CD4-positive, alpha-beta T cell (primary cell): ENCODE results near the gene TMOD1. TPM values are rescaled to one million over a fixed set of nuclear protein-coding genes. Genes with fewer than 3 reads are reported as not detected.

Source experiments
- ATAC-seq: fragments of 200-7000 bp; cut with Tn5 transposase; one replicate; pipeline ENCODE4 v1.10.0; 2022; ENCODE audit warnings: mild to moderate bottlenecking; ENCODE audit not compliant: poor library complexity
- CTCF ChIA-PET: fragments of 350-600 bp; sonication (Branson Sonifier 250); formaldehyde crosslinking; loops from one replicate; lab custom pipeline; 2021; ENCODE audit warnings: antibody characterized with exemption, inconsistent platforms; lab: Charles Lee
- POLR2A ChIA-PET: fragments of 350-600 bp; sonication (Branson Sonifier 250); formaldehyde crosslinking; loops from one replicate; lab custom pipeline; 2021; ENCODE audit warnings: antibody characterized with exemption, inconsistent platforms; lab: Charles Lee
- DNase-seq, 14 experiments: peaks; one replicate each; pipeline ENCODE4 v3.0.0-alpha.2; 2013 to 2020; ENCODE audit warnings: mixed read lengths in 2 of 14
- H3K27ac ChIP-seq, 2 donors: one replicate each; pipeline versions ENCODE4 v1.5.1 to v1.7.0; 2013; ENCODE audit warnings: low read length in 2 of 2, low read depth in 1 of 2, mild to moderate bottlenecking in 1 of 2
- H3K27me3 ChIP-seq, 2 experiments: 1 replicate in 1 of 2; 2 replicates in 1 of 2; pipeline versions ENCODE4 v1.6.1 to v1.7.0; 2013; ENCODE audit warnings: low read length in 2 of 2, control low read depth in 1 of 2, mild to moderate bottlenecking in 1 of 2, moderate library complexity in 1 of 2; ENCODE audit not compliant: insufficient read depth in 2 of 2, control insufficient read depth in 1 of 2
- H3K36me3 ChIP-seq: one replicate; pipeline ENCODE4 v1.6.1; 2013; ENCODE audit warnings: low read length, control low read depth; ENCODE audit not compliant: insufficient read depth
- H3K4me1 ChIP-seq: one replicate; pipeline ENCODE4 v1.6.1; 2013; ENCODE audit warnings: low read length, control low read depth; ENCODE audit not compliant: insufficient read depth
- H3K4me3 ChIP-seq: one replicate; pipeline ENCODE4 v1.5.1; 2013; ENCODE audit warnings: mild to moderate bottlenecking, low read length, moderate library complexity
- H3K9me3 ChIP-seq, 2 experiments: 1 replicate in 1 of 2; 2 replicates in 1 of 2; pipeline versions ENCODE4 v1.6.1 to v1.7.0; 2013; ENCODE audit warnings: low read length in 2 of 2, mild to moderate bottlenecking in 2 of 2, control low read depth in 1 of 2, moderate library complexity in 1 of 2; ENCODE audit not compliant: control insufficient read depth in 1 of 2, insufficient read depth in 1 of 2
- H3K27ac Mint-ChIP-seq: one replicate; pipeline ENCODE4 v1.8.0; 2020; ENCODE audit warnings: mixed read lengths
- H3K27me3 Mint-ChIP-seq: one replicate; pipeline ENCODE4 v1.8.0; 2021; ENCODE audit warnings: mixed read lengths
- H3K36me3 Mint-ChIP-seq: one replicate; pipeline ENCODE4 v1.8.0; 2021; ENCODE audit warnings: low read depth, mixed read lengths
- H3K4me1 Mint-ChIP-seq: one replicate; pipeline ENCODE4 v1.8.0; 2021; ENCODE audit warnings: low read depth, mixed read lengths
- H3K4me3 Mint-ChIP-seq: one replicate; pipeline ENCODE4 v1.8.0; 2020; ENCODE audit warnings: mild to moderate bottlenecking, mixed read lengths
- H3K9me3 Mint-ChIP-seq: one replicate; pipeline ENCODE4 v1.8.0; 2020; ENCODE audit warnings: mixed read lengths
- CTCF ChIP-seq: fragments of 200-600 bp; IDR thresholded peaks from one replicate; pipeline ENCODE4 v1.8.0; 2022; ENCODE audit warnings: antibody characterized with exemption, mild to moderate bottlenecking
- intact Hi-C, 2 experiments: fragments of 100-400 bp; cut with DNase I in 1 of 2; cut with micrococcal nuclease in 1 of 2; formaldehyde crosslinking; loops; one replicate each; pipeline versions ENCODE4 v1.15.1 to v1.9.0; 2023 to 2025; cut with DNase I, micrococcal nuclease
- total RNA-seq, 174 experiments: library from RNA in 2 of 174; stranded (reverse) in 2 of 174; gene quantifications; one replicate each; pipeline ENCODE4 v1.2.3 and lab custom pipeline; 2021 to 2026

The TMOD1 gene
- total RNA-seq, 2 experiments from 2014 or later: 0.20 to 0.47 TPM

- peaks cover 56% of the 10 kb centered on the region for H3K36me3 ChIP-seq
- Mint-ChIP-seq H3K27me3 (no peaks in the 10 kb centered on the region), H3K9me3 (no peaks in the 10 kb centered on the region), H3K36me3 (peaks cover 72% of the 10 kb centered on the region), H3K27ac (no peak overlapping the region), H3K4me3 (no peak overlapping the region), H3K4me1 (peaks cover 7% of the 10 kb centered on the region)
- H3K27me3 ChIP-seq: no peaks in the 10 kb centered on the region
- CTCF ChIA-PET: no interaction called here
- POLR2A ChIA-PET: no interaction called here
- intact Hi-C loops: no loop called here
- TF ChIP-seq CTCF: no peak
- peaks cover 4% of the 10 kb centered on the region for H3K4me1 ChIP-seq
- H3K27ac ChIP-seq: no peak overlapping the region
- no peak for DNase-seq
- no peaks in the 10 kb centered on the region for H3K9me3 ChIP-seq
- no peak for ATAC-seq
- H3K4me3 ChIP-seq: no peak overlapping the region
Observed at GRCh38 chr9:97602430-97602829, 101.0 kb downstream of the TMOD1 start.

GRCh38 chr9:97604901-97605645 lies 103.6 kb downstream of the TMOD1 start:
- peaks cover 81% of the 10 kb centered on the region for H3K36me3 Mint-ChIP-seq
- DNase-seq (no peak), ATAC-seq (no peak)
- no peaks in the 10 kb centered on the region for H3K4me1 Mint-ChIP-seq
- no peaks in the 10 kb centered on the region for H3K4me1 ChIP-seq
- no peak for TF ChIP-seq CTCF
- H3K4me3 ChIP-seq: no peak overlapping the region
- no peaks in the 10 kb centered on the region for H3K27me3 ChIP-seq
- no peaks in the 10 kb centered on the region for H3K9me3 Mint-ChIP-seq
- peaks cover 64% of the 10 kb centered on the region for H3K36me3 ChIP-seq
- H3K27ac ChIP-seq: no peak overlapping the region
- H3K27ac Mint-ChIP-seq: no peak overlapping the region
- H3K27me3 Mint-ChIP-seq: no peaks in the 10 kb centered on the region
- ChIA-PET CTCF (interaction anchor here (0.7 kb wide), 1 partner anchor 10 kb away, joined by 3 read pairs; no protein-coding TSS in a partner anchor), POLR2A (no interaction called here)
- H3K9me3 ChIP-seq: no peaks in the 10 kb centered on the region
- intact Hi-C loops: no loop called here
- no peak overlapping the region for H3K4me3 Mint-ChIP-seq

GRCh38 chr9:97615439-97616072 lies 114.1 kb downstream of the TMOD1 start:
- DNase-seq: peak; percentile 15 to 76 (median 44)
- Histone ChIP-seq H3K36me3 (peaks cover 15% of the 10 kb centered on the region), H3K9me3 (no peaks in the 10 kb centered on the region), H3K27ac (no peak overlapping the region), H3K4me3 (no peak overlapping the region), H3K27me3 (no peaks in the 10 kb centered on the region), H3K4me1 (no peaks in the 10 kb centered on the region)
- CTCF ChIA-PET: interaction anchor here (0.7 to 2.0 kb wide), 13 partner anchors 10 to 759 kb away, joined by 3 to 8 read pairs (median 3); partner anchors contain the start of genes NCBP1, TDRD7 and TSTD2
- H3K9me3 Mint-ChIP-seq: no peaks in the 10 kb centered on the region
- TF ChIP-seq CTCF: peak; percentile 83
- no peaks in the 10 kb centered on the region for H3K4me1 Mint-ChIP-seq
- ATAC-seq: peak; percentile 65
- H3K36me3 Mint-ChIP-seq: peaks cover 59% of the 10 kb centered on the region
- POLR2A ChIA-PET: interaction anchor here (1.1 to 3.9 kb wide), 2 partner anchors 18 to 203 kb away, joined by 5 to 21 read pairs; partner anchors contain the start of genes NCBP1, TDRD7 and TSTD2
- no peak overlapping the region for H3K27ac Mint-ChIP-seq
- intact Hi-C loops: loop anchor here (1.0 to 5.0 kb wide), 5 partner anchors 147 to 758 kb away; no protein-coding TSS in a partner anchor
- no peaks in the 10 kb centered on the region for H3K27me3 Mint-ChIP-seq
- no peak overlapping the region for H3K4me3 Mint-ChIP-seq
